Gastrocnemius medialis (tissue), 4 donors: Measurements from ENCODE around the gene POLD2.

Experiments
- CTCF ChIP-seq, 5 experiments: fragments of 450-650 bp in 3 of 5; fragments of 200-600 bp in 2 of 5; sonication (generic) in 2 of 5; IDR thresholded peaks in 4 of 5; conservative IDR thresholded peaks in 1 of 5; 1 replicate in 4 of 5; 2 replicates in 1 of 5; pipeline ENCODE4 v1.5.1; 2016 to 2019; ENCODE audit warnings: antibody characterized with exemption in 5 of 5, mild to moderate bottlenecking in 3 of 5, moderate library complexity in 3 of 5
- POLR2A ChIP-seq, 2 donors: fragments of 450-650 bp; IDR thresholded peaks; one replicate each; pipeline ENCODE4 v1.6.1; 2017; ENCODE audit warnings: antibody characterized with exemption in 2 of 2, mild to moderate bottlenecking in 2 of 2, moderate library complexity in 2 of 2

GRCh38 chr7:44111761-44112160 lies 11.6 kb downstream of the POLD2 start:
- TF ChIP-seq CTCF (IDR thresholded peaks at IDR 0.05 in 4 of 5, conservative IDR thresholded peaks at IDR 0.05 in 1 of 5) (no peak), POLR2A (IDR thresholded peaks at IDR 0.05) (no peak)
